ENCODE data around the gene PCBP2. TPM values are rescaled to one million over a fixed set of nuclear protein-coding genes. Genes with fewer than 3 reads are reported as not detected.

The PCBP2 gene
- total and polyA plus RNA-seq, 2 donors (not counting 3 experiments of a cell fraction or from before 2014, with no cell fraction given), result 526 to 995 TPM

DNA sequence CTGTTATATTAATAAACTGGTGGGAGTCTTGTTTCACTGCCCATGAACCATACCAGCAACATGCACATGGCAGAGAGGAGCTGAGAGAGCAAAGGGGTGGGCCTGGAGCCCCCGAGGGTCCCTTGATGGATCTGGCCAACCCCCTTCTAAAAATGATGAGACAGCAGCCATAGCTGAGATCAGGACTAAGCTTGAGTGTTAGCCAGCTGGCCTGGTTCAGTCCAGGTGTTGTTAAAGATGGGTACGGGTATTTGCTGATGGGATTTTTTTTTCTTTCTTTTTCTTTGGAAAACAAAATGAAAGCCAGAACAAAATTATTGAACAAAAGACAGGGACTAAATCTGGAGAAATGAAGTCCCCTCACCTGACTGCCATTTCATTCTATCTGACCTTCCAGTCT, 16.0 kb downstream of the PCBP2 start:
- Histone ChIP-seq H3K27ac (ENCODE audit: insufficient read depth, low read depth, low read length) (no peak overlapping the region), H3K79me2 (ENCODE audit: control insufficient read depth, insufficient read depth, low read length) (peaks cover 78% of the 10 kb centered on the region), H3K36me3 (ENCODE audit: control insufficient read depth in 2 of 2, extremely low read depth in 1 of 2, insufficient read depth in 2 of 2, low read length in 2 of 2) (peaks cover 78 to 83% of the 10 kb centered on the region in 2 experiments), H3K4me3 (replicated peaks in 1 of 3; ENCODE audit: insufficient read depth in 1 of 3, low read depth in 1 of 3, low read length in 3 of 3) (no peak overlapping the region), H3K27me3 (ENCODE audit: control insufficient read depth in 2 of 2, insufficient read depth in 2 of 2, low read length in 2 of 2) (no peaks in the 10 kb centered on the region), H2AFZ (ENCODE audit: low read depth, low read length) (no peak overlapping the region), H3K4me1 (ENCODE audit: control insufficient read depth, extremely low read depth, insufficient read depth, low read length) (no peaks in the 10 kb centered on the region), H3K9me1 (replicated peaks; ENCODE audit: control insufficient read depth, extremely low read depth, insufficient read depth, low read length) (no peaks in the 10 kb centered on the region), H4K20me1 (replicated peaks; ENCODE audit: control insufficient read depth, extremely low read depth, insufficient read depth, low read length) (peaks cover 20% of the 10 kb centered on the region), H3K4me2 (ENCODE audit: insufficient read depth, low read length) (no peak overlapping the region), H3K9me3 (replicated peaks; ENCODE audit: control insufficient read depth, insufficient read depth, low read length) (no peaks in the 10 kb centered on the region), H3K9ac (replicated peaks; ENCODE audit: extremely low read depth, insufficient read depth, low read length) (no peak overlapping the region)
- ChIA-PET POLR2A (no interaction called here), CTCF (interaction anchor here (0.9 to 1.8 kb wide), 2 partner anchors 9 to 14 kb away, joined by 4 to 5 read pairs; no protein-coding TSS in a partner anchor)
- DNase-seq (ENCODE audit: low read depth, low spot score), result no peak
- no peak for TF ChIP-seq POLR2A (IDR thresholded peaks at IDR 0.05; ENCODE audit: low read depth, low read length)
- TF ChIP-seq MYC (IDR thresholded peaks at IDR 0.05; ENCODE audit: low read depth, low read length), result no peak
- no peak for TF ChIP-seq POLR2AphosphoS5 (IDR thresholded peaks at IDR 0.05; ENCODE audit: insufficient read depth, low read depth, low read length)
- TF ChIP-seq FOS (IDR thresholded peaks at IDR 0.05; ENCODE audit: borderline replicate concordance, insufficient read depth, low read length), result no peak
- no peak for TF ChIP-seq EZH2 (IDR thresholded peaks at IDR 0.05; ENCODE audit: borderline replicate concordance, low read depth, low read length, severe bottlenecking)
- TF ChIP-seq JUN (IDR thresholded peaks at IDR 0.05; ENCODE audit: borderline replicate concordance, insufficient read depth, insufficient read length, low read depth), result no peak
- TF ChIP-seq, protein P1, sequence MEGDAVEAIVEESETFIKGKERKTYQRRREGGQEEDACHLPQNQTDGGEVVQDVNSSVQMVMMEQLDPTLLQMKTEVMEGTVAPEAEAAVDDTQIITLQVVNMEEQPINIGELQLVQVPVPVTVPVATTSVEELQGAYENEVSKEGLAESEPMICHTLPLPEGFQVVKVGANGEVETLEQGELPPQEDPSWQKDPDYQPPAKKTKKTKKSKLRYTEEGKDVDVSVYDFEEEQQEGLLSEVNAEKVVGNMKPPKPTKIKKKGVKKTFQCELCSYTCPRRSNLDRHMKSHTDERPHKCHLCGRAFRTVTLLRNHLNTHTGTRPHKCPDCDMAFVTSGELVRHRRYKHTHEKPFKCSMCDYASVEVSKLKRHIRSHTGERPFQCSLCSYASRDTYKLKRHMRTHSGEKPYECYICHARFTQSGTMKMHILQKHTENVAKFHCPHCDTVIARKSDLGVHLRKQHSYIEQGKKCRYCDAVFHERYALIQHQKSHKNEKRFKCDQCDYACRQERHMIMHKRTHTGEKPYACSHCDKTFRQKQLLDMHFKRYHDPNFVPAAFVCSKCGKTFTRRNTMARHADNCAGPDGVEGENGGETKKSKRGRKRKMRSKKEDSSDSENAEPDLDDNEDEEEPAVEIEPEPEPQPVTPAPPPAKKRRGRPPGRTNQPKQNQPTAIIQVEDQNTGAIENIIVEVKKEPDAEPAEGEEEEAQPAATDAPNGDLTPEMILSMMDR (IDR thresholded peaks at IDR 0.05; ENCODE audit: extremely low read depth in 1 of 2, insufficient read depth in 1 of 2, low read depth in 1 of 2, low read length in 2 of 2), result no peak
- TF ChIP-seq GATA2 (IDR thresholded peaks at IDR 0.05; ENCODE audit: insufficient read depth, insufficient read length, low read depth, low read length), result no peak
- TF ChIP-seq, protein P2, sequence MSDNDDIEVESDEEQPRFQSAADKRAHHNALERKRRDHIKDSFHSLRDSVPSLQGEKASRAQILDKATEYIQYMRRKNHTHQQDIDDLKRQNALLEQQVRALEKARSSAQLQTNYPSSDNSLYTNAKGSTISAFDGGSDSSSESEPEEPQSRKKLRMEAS (IDR thresholded peaks at IDR 0.05; ENCODE audit: insufficient read depth, insufficient read length), result no peak
- no peak for FAIRE-seq
- intact Hi-C loops (cut with micrococcal nuclease) (loop anchor here (2.0 kb wide), 1 partner anchor 15 kb away; the partner anchor contains the start of gene PCBP2), dilution Hi-C loops (cut with MboI; ENCODE audit: extremely low pct_ligation_motif_present, low sequenced_read_pairs) (no loop called here)
- no TSS peak for BruUV-seq (replicated peaks)

Data from endothelial cell of umbilical vein (primary cell).